Stimulated activated CD4-positive, alpha-beta T cell treated with anti-CD3 and anti-CD28 coated beads, Interleukin-2, amount 100 ng/mL, for 24 hours (primary cell): ENCODE measurements around the gene SDHB.
"Not testable (repeated sequence)": the region's sequence is repeated elsewhere in the genome, so short reads cannot be mapped to it uniquely, and the experiment has no call there.

ENCODE experiments used
- DNase-seq, 2 donors: peaks; one replicate each; pipeline ENCODE4 v3.0.0-alpha.2; 2020

SDHB gene

GRCh38 chr1:17071794-17072193 lies 18.0 kb upstream of the SDHB start:
- no peak for DNase-seq

DNA sequence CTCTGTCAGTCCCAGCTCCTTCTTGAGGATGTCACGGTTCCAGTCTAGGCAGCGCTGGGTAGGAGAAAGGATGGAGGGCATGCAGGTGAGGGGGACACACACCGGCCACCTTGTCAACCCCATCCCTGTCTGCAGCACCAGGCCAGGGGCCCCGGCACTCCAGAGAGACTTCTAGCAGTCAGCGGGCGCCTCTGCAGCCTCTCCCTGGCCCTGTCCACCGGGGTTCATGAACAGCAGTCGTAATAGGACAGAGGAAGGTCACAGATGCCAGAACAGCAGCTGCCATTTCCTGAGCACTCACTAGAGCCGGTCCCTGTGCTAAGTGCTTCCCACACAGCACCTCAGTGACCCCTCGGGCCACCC lies 16.3 kb upstream of the SDHB start:
- DNase-seq: no peak

- DNase-seq: no peak
Measured at GRCh38 chr1:17069452-17070162, 15.8 kb upstream of the SDHB start.

GRCh38 chr1:17068789-17069188 lies 15.0 kb upstream of the SDHB start:
- no peak for DNase-seq

DNA sequence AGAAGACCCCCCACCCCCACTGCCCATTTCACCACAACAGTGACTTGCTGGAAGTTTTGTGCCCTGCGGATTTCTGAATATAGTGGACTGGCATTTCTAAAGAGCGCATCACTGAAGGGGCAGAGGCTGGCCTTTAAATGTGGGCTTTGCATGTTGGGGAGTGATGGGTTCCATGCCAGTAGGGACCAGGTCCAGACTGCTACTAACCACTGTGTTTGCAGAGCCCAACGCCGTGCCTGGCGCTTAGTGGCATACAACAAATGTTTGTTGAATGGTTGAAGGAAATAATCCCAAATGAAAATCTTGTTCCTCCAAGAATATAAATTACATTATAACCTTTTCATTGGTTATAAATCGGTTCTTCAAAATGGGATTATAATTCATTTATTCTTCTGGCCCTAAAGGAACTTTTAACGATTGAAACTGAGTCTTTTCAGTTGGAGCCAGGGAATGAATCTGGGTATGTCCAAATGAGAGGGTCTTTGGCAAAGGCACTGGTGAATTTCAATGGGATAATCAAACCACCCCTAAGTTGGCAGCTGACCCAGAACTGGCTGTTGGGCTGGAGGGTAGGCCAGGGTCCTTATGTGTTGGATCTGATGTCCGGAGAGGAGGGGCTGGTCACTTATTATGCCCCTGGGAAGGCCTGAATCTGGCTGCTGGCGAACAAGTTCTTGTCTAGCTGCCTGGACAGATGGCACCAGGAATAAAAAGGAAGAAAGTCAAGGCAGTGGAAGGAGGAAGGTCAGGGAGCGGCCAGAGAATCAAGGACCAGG lies 13.8 kb upstream of the SDHB start:
- no peak for DNase-seq

DNA sequence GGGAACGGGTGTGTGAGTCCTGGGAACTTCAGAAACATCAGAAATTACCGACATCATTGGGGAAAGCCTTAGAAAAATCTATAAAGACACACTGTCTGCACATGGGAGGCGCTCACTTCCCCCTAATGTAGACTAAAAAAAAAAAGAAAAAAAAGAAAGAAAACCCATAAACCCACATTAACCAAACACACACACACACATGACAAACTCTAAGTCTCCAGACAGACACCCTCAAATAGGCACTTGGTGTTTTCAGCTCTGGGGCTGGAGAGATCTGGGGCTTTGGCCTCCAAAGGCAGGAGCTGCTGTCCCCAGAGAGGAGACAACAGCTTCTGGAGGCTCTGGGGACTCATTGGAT lies 13.2 kb upstream of the SDHB start:
- DNase-seq: no peak

DNA sequence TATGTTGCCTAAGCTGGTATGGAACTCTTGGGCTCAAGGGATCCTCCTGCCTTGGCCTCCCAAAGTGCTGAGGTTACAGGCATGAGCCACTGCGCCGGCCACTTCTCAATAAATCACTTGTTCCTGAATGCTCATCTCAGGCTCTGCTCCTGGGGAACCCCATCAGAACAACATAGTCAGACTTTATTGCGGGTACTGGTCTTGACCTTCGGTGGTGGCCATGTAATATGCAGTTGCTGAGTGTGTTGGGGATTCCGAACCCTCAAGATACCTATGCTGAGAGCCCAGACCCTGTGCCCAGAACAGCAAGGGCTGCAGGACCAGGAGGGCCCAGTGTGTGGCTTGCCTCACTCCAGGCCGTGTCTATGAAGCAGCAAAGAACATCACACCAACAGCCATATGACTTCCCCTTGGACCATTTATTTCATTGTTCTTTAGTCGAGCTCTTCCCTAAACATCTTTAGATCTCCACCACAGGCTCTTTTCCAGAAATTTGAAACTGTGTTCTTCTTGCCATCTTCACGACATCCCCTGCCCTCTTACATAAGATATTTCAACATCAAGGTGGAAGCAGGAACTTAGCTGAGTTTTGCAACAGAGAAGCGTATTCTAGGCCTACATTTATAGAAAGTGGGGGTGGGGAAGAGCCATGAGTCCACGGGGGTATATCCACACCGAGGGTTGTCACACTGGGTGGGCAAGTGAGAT lies 12.7 kb upstream of the SDHB start:
- no peak for DNase-seq

GRCh38 chr1:17065666-17066065 lies 11.8 kb upstream of the SDHB start:
- no peak for DNase-seq

GRCh38 chr1:17062751-17063150 lies 8.9 kb upstream of the SDHB start:
- not testable (repeated sequence) for DNase-seq

GRCh38 chr1:17061892-17062291 lies 8.1 kb upstream of the SDHB start:
- DNase-seq: no peak

DNA sequence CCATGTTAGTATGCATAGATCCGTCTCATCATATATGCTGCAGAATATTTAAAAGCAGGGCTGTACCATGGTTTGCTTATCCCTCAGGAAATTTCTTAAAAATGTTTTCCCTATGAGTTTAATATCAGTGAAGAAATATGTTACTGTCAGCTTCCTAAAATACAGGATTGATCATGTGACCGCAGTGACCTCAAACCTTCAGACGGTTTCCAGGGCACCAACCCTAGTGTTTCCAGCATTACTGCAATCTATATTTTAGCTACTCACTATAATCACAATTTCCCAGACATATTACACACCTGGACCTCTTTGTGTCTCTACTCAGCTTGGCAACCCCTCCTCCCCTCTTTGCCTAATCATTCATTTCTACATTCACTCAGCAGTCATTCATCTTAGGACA lies 7.7 kb upstream of the SDHB start:
- DNase-seq: no peak

- no peak for DNase-seq
Measured at GRCh38 chr1:17060306-17060749, 6.5 kb upstream of the SDHB start.

- DNase-seq: peak; percentile 29 to 43
Measured at GRCh38 chr1:17059391-17060305, 5.8 kb upstream of the SDHB start.

- DNase-seq: no peak
Measured at GRCh38 chr1:17056551-17056950, 2.7 kb upstream of the SDHB start.

DNA sequence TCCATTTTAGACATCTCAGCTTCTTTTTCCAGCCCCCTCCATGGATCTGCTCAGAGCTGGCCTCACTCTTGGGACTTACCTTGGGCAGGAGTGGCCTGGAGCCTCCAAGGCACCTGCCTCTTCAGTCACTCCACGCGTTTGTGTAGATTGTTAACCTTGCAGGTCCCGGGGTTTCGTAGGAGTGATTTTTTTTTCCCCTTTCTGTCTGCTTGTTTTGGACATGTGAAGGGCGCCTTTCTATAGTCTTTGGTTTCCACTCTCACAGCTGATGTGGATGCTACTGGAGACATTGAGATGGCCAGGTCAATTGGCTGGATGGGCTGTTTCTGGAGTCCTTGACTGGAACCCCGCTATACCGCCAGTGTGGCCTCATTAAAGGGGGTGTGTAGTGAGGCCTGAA lies 2.0 kb upstream of the SDHB start:
- DNase-seq: no peak

GRCh38 chr1:17053086-17053684 lies 647 bp downstream of the SDHB start:
- no peak for DNase-seq

GRCh38 chr1:17052641-17053040 lies 1.2 kb downstream of the SDHB start:
- no peak for DNase-seq

GRCh38 chr1:17052038-17052437 lies 1.8 kb downstream of the SDHB start:
- DNase-seq: no peak

GRCh38 chr1:17047924-17048323 lies 5.9 kb downstream of the SDHB start:
- DNase-seq: no peak

GRCh38 chr1:17046334-17046657 lies 7.5 kb downstream of the SDHB start:
- DNase-seq: no peak

DNA sequence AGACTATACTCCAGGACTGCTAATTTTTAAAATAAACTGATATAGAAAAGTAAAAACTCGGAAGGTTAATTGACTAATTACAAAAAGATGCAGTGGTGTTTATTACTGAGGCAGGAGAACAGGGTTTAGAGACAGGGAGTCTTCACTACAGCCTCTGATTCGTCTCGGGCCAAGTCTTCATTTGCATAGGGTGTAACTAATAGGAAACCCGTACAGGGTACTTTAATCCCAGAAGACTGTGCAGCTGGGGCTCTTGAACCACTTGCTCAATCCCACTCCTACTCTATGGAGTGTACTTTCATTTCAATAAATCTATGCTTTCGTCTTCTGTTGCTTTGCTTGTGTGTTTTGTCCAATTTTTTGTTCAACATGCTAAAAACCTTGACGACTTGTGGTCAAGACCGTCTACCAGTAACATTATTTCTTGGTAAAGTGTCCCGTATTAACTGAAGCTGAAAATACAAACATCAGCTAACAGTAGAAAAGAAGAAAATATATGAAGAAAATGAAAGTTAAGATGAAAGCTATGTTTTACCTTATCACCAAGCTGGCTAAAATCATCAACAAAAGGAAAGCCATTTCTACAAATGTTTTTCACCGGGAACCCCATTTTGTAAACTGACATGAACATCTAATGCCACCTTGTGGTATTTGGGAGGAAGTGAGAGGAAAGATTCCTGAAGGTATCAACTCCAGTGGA lies 8.0 kb downstream of the SDHB start:
- no peak for DNase-seq

GRCh38 chr1:17045150-17045549 lies 8.7 kb downstream of the SDHB start:
- no peak for DNase-seq
